ENCODE results near the gene SMYD2.

SMYD2 gene

GRCh38 chr1:214317734-214318133 lies 36.8 kb downstream of the SMYD2 start:
- peak; percentile 16 for TF ChIP-seq CTCF (IDR thresholded peaks at IDR 0.05; ENCODE audit: extremely low read depth, missing control alignments)
- DNase-seq (ENCODE audit: low spot score): no peak

GRCh38 chr1:214318356-214318755 lies 37.4 kb downstream of the SMYD2 start:
- DNase-seq (ENCODE audit: low spot score): no peak

GRCh38 chr1:214318956-214319736 lies 38.2 kb downstream of the SMYD2 start:
- DNase-seq (ENCODE audit: low spot score): no peak
- TF ChIP-seq CTCF (IDR thresholded peaks at IDR 0.05; ENCODE audit: extremely low read depth, missing control alignments): no peak

More at GRCh38 chr1:214318356-214318755, 37.4 kb downstream of the SMYD2 start:
- TF ChIP-seq CTCF (IDR thresholded peaks at IDR 0.05; ENCODE audit: extremely low read depth, missing control alignments): no peak

GRCh38 chr1:214319938-214320337 lies 39.0 kb downstream of the SMYD2 start:
- DNase-seq (ENCODE audit: low spot score): no peak
- no peak for TF ChIP-seq CTCF (IDR thresholded peaks at IDR 0.05; ENCODE audit: extremely low read depth, missing control alignments)

- no peak for TF ChIP-seq CTCF (IDR thresholded peaks at IDR 0.05; ENCODE audit: extremely low read depth, missing control alignments)
- DNase-seq (ENCODE audit: low spot score): peak; percentile 26
Observed at GRCh38 chr1:214321705-214322453, 40.9 kb downstream of the SMYD2 start.

- TF ChIP-seq CTCF (IDR thresholded peaks at IDR 0.05; ENCODE audit: extremely low read depth, missing control alignments): no peak
- no peak for DNase-seq (ENCODE audit: low spot score)
Observed at GRCh38 chr1:214324896-214325800, 44.2 kb downstream of the SMYD2 start.
